HG02943 (cell line): Measurements from ENCODE around the gene ATG16L1.
A peak's percentile ranks its signal among the peaks of the same experiment; 100 is the strongest.
"Not testable (repeated sequence)": the region's sequence is repeated elsewhere in the genome, so short reads cannot be mapped to it uniquely, and the experiment has no call there.

Source experiments
- ATAC-seq: cut with Tn5 transposase; IDR thresholded peaks from one replicate; pipeline ENCODE4 v1.9.1; 2021; ENCODE audit warnings: mild to moderate bottlenecking, low read depth, moderate library complexity; ENCODE audit not compliant: unreplicated experiment

Gene ATG16L1

GRCh38 chr2:233326500-233326899 is 75.0 kb downstream of the ATG16L1 start:
- ATAC-seq, result no peak

- ATAC-seq, result no peak
Observed at GRCh38 chr2:233328922-233329321, 77.4 kb downstream of the ATG16L1 start.

GRCh38 chr2:233329489-233330135 is 78.1 kb downstream of the ATG16L1 start:
- no peak for ATAC-seq

GRCh38 chr2:233331536-233331935 is 80.1 kb downstream of the ATG16L1 start:
- ATAC-seq, result peak; percentile 75

GRCh38 chr2:233332125-233332524 is 80.7 kb downstream of the ATG16L1 start:
- no peak for ATAC-seq

GRCh38 chr2:233334915-233335314 is 83.4 kb downstream of the ATG16L1 start:
- no peak for ATAC-seq

GRCh38 chr2:233336091-233336490 is 84.6 kb downstream of the ATG16L1 start:
- not testable (repeated sequence) for ATAC-seq

- no peak for ATAC-seq
Observed at GRCh38 chr2:233336541-233336940, 85.1 kb downstream of the ATG16L1 start.

GRCh38 chr2:233338046-233338445 is 86.6 kb downstream of the ATG16L1 start:
- ATAC-seq, result no peak

GRCh38 chr2:233338812-233339368 is 87.4 kb downstream of the ATG16L1 start:
- no peak for ATAC-seq

GRCh38 chr2:233339427-233339826 is 88.0 kb downstream of the ATG16L1 start:
- ATAC-seq, result no peak

- ATAC-seq, result no peak
Observed at GRCh38 chr2:233341296-233341695, 89.8 kb downstream of the ATG16L1 start.

- no peak for ATAC-seq
Observed at GRCh38 chr2:233342301-233342700, 90.8 kb downstream of the ATG16L1 start.

- no peak for ATAC-seq
Observed at GRCh38 chr2:233343171-233343705, 91.8 kb downstream of the ATG16L1 start.
